Loucy (cell line): ENCODE measurements around the gene MAP1A.

Source experiments
- EZH2phosphoT487 ChIP-seq: fragments of 200-600 bp; IDR thresholded peaks from 2 replicates; pipeline ENCODE4 v1.6.1; 2018; ENCODE audit warnings: antibody characterized with exemption, mild to moderate bottlenecking, moderate library complexity, borderline replicate concordance
- TF ChIP-seq, protein P1 (sequence below): fragments of 200-600 bp; sonication (generic); conservative IDR thresholded peaks from 2 replicates; pipeline ENCODE4 v1.5.1; 2014; ENCODE audit warnings: mild to moderate bottlenecking, antibody characterized with exemption, low read length

DNA sequence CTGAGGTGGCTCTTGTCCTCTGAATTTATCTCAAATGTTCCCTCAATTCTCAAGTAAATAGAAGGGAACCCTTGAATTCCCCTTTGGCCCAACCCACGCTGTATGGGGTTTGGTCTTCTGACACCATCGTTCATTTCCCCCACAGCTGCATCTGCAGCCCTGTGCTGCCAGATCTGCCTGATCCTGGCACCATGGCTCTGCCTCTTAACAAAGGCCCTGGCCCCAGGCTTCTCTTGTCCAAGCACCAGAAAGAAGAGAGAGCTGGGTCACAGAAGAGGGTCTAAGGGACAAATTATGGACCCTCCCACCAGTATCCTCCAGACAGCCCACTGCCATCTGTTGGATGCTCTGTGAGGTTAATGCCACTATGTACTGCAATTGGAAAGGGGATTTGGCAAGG lies 1.8 kb downstream of the MAP1A start:
- TF ChIP-seq, protein P1, sequence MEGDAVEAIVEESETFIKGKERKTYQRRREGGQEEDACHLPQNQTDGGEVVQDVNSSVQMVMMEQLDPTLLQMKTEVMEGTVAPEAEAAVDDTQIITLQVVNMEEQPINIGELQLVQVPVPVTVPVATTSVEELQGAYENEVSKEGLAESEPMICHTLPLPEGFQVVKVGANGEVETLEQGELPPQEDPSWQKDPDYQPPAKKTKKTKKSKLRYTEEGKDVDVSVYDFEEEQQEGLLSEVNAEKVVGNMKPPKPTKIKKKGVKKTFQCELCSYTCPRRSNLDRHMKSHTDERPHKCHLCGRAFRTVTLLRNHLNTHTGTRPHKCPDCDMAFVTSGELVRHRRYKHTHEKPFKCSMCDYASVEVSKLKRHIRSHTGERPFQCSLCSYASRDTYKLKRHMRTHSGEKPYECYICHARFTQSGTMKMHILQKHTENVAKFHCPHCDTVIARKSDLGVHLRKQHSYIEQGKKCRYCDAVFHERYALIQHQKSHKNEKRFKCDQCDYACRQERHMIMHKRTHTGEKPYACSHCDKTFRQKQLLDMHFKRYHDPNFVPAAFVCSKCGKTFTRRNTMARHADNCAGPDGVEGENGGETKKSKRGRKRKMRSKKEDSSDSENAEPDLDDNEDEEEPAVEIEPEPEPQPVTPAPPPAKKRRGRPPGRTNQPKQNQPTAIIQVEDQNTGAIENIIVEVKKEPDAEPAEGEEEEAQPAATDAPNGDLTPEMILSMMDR, result no peak
- no peak for TF ChIP-seq EZH2phosphoT487
